Activated T-helper 1 cell treated with anti-CD3 and anti-CD28 coated beads, Interleukin-2, amount 50 U/mL, for 16 hours (primary cell): ENCODE measurements around the gene KRTAP19-5.
"Not testable (repeated sequence)": the region's sequence is repeated elsewhere in the genome, so short reads cannot be mapped to it uniquely, and the experiment has no call there.

ENCODE experiments used
- DNase-seq, 2 donors: peaks; one replicate each; pipeline ENCODE4 v3.0.0-alpha.2; 2020; ENCODE audit warnings: low read depth in 1 of 2, low spot score in 1 of 2

The KRTAP19-5 gene

GRCh38 chr21:30502041-30502440 is at the start of gene KRTAP19-5:
Gene KRTAP19-5, minus strand, starts transcription at chr21:30502141. Its CDS starts 51 bp downstream, at chr21:30502090.
- no peak for DNase-seq

GRCh38 chr21:30541764-30542163 is 39.8 kb upstream of the KRTAP19-5 start, which contains the start of gene KRTAP19-6:
Gene KRTAP19-6, minus strand, starts transcription at chr21:30541864. Its CDS starts 31 bp downstream, at chr21:30541833.
- no peak for DNase-seq

GRCh38 chr21:30518876-30519275 is 16.9 kb upstream of the KRTAP19-5 start:
- no peak for DNase-seq

- DNase-seq = no peak
Measured at GRCh38 chr21:30515681-30516080, 13.7 kb upstream of the KRTAP19-5 start.

GRCh38 chr21:30505621-30506205 is 3.8 kb upstream of the KRTAP19-5 start:
- not testable (repeated sequence) for DNase-seq

- no peak for DNase-seq
Measured at GRCh38 chr21:30497065-30497464, 4.9 kb downstream of the KRTAP19-5 start, which contains the start of gene KRTAP19-4. Gene KRTAP19-4, minus strand, starts transcription at chr21:30497165. Its CDS starts 55 bp downstream, at chr21:30497110.

- DNase-seq = no peak
Measured at GRCh38 chr21:30491963-30492428, 9.9 kb downstream of the KRTAP19-5 start, which contains the start of gene KRTAP19-3. Gene KRTAP19-3, minus strand, starts transcription at chr21:30492013. Its CDS starts 56 bp downstream, at chr21:30491957.

GRCh38 chr21:30487336-30487735 is 14.6 kb downstream of the KRTAP19-5 start, which contains the start of gene KRTAP19-2:
Gene KRTAP19-2, minus strand, starts transcription at chr21:30487436. Its CDS starts 88 bp downstream, at chr21:30487348.
- no peak for DNase-seq

- DNase-seq = no peak
Measured at GRCh38 chr21:30486180-30486579, 15.8 kb downstream of the KRTAP19-5 start.

GRCh38 chr21:30482130-30482529 is 19.8 kb downstream of the KRTAP19-5 start:
- no peak for DNase-seq

GRCh38 chr21:30480145-30480544 is 21.8 kb downstream of the KRTAP19-5 start, which contains the start of gene KRTAP19-1:
Gene KRTAP19-1, minus strand, starts transcription at chr21:30480367. Its CDS starts 50 bp downstream, at chr21:30480317.
- DNase-seq = no peak

GRCh38 chr21:30479259-30479658 is 22.7 kb downstream of the KRTAP19-5 start:
- DNase-seq = no peak

GRCh38 chr21:30478004-30478403 is 23.9 kb downstream of the KRTAP19-5 start:
- DNase-seq = no peak

GRCh38 chr21:30468900-30469714 is 32.8 kb downstream of the KRTAP19-5 start:
- no peak for DNase-seq

GRCh38 chr21:30463713-30464112 is 38.2 kb downstream of the KRTAP19-5 start:
- no peak for DNase-seq
